GM12878 (cell line): ENCODE results near the gene CYREN. TPM values are rescaled to one million over a fixed set of nuclear protein-coding genes. Genes with fewer than 3 reads are reported as not detected.

Source experiments
- ASH2L ChIP-seq: fragments of 300-600, 200-600 bp; sonication (generic); IDR thresholded peaks from 2 replicates; pipeline ENCODE4 v1.6.1; 2017; ENCODE audit warnings: low read depth, mild to moderate bottlenecking, borderline replicate concordance
- E2F4 ChIP-seq: IDR thresholded peaks from 2 replicates; pipeline ENCODE4 v1.6.1; 2012; ENCODE audit warnings: low read depth, low read length, improper control_type of control experiment
- EED ChIP-seq: sonication (generic); IDR thresholded peaks from 2 replicates; pipeline ENCODE4 v1.6.1; 2016; ENCODE audit warnings: antibody characterized with exemption, low read depth
- FOXM1 ChIP-seq: IDR thresholded peaks from 2 replicates; pipeline ENCODE4 v1.6.1; 2012; ENCODE audit warnings: low read depth, mild to moderate bottlenecking, inconsistent platforms, low read length, moderate library complexity
- GABPA ChIP-seq: IDR thresholded peaks from 2 replicates; pipeline ENCODE4 v1.6.1; 2014; ENCODE audit warnings: antibody characterized with exemption, low read depth, mild to moderate bottlenecking, inconsistent platforms
- HDAC2 ChIP-seq: fragments of 200-600 bp; sonication (generic); IDR thresholded peaks from 2 replicates; pipeline ENCODE4 v1.6.1; 2017
- HDGF ChIP-seq: fragments of 450-650 bp; IDR thresholded peaks from 2 replicates; pipeline ENCODE4 v1.6.1; 2016; ENCODE audit warnings: antibody characterized with exemption
- HSF1 ChIP-seq: fragments of 150-350 bp; IDR thresholded peaks from 2 replicates; pipeline ENCODE4 v1.6.1; 2014; ENCODE audit warnings: mild to moderate bottlenecking, low read depth, low read length
- JUNB ChIP-seq: IDR thresholded peaks from 2 replicates; pipeline ENCODE4 v1.6.1; 2016; ENCODE audit warnings: antibody characterized with exemption, mild to moderate bottlenecking
- JUND ChIP-seq: IDR thresholded peaks from 2 replicates; pipeline ENCODE4 v1.6.1; 2012; ENCODE audit warnings: low read depth, mild to moderate bottlenecking, low read length, improper control_type of control experiment, moderate library complexity
- MTA2 ChIP-seq: fragments of 450-650 bp; IDR thresholded peaks from 2 replicates; pipeline ENCODE4 v1.6.1; 2016; ENCODE audit warnings: low read depth, mild to moderate bottlenecking, moderate library complexity
- MYB ChIP-seq: fragments of 150-350 bp; IDR thresholded peaks from 2 replicates; pipeline ENCODE4 v1.6.1; 2014; ENCODE audit warnings: mild to moderate bottlenecking, low read depth, low read length, borderline replicate concordance
- NFYB ChIP-seq: IDR thresholded peaks from 2 replicates; pipeline ENCODE4 v1.6.1; 2011; ENCODE audit warnings: low read depth, mild to moderate bottlenecking, low read length, improper control_type of control experiment, moderate library complexity; ENCODE audit not compliant: insufficient read depth
- NR2F1 ChIP-seq: fragments of 450-650 bp; conservative IDR thresholded peaks from 2 replicates; pipeline ENCODE4 v1.6.1; 2017; ENCODE audit warnings: mild to moderate bottlenecking
- POLR2AphosphoS2 ChIP-seq: IDR thresholded peaks from 2 replicates; pipeline ENCODE4 v1.6.1; 2011; ENCODE audit warnings: low read depth, mild to moderate bottlenecking, low read length, improper control_type of control experiment, moderate library complexity
- RAD21 ChIP-seq: IDR thresholded peaks from 2 replicates; pipeline ENCODE4 v1.6.1; 2011; ENCODE audit warnings: mild to moderate bottlenecking, low read depth, low read length, moderate library complexity; ENCODE audit not compliant: insufficient read depth
- RBBP5 ChIP-seq: fragments of 200-600 bp; sonication (generic); conservative IDR thresholded peaks from 2 replicates; pipeline ENCODE4 v1.6.1; 2016
- SMAD1 ChIP-seq: fragments of 450-650 bp; IDR thresholded peaks from 2 replicates; pipeline ENCODE4 v1.6.1; 2018; ENCODE audit warnings: mild to moderate bottlenecking, low read depth; ENCODE audit not compliant: partially characterized antibody
- SUZ12 ChIP-seq: fragments of 200-600 bp; sonication (generic); IDR thresholded peaks from one replicate; pipeline ENCODE4 v1.6.1; 2018; ENCODE audit warnings: antibody characterized with exemption, mild to moderate bottlenecking; ENCODE audit not compliant: unreplicated experiment
- TAF1 ChIP-seq: IDR thresholded peaks from 2 replicates; pipeline ENCODE4 v1.6.1; 2011; ENCODE audit warnings: mild to moderate bottlenecking, low read depth, low read length, borderline replicate concordance
- TCF7 ChIP-seq: IDR thresholded peaks from 2 replicates; pipeline ENCODE4 v1.6.1; 2014; ENCODE audit warnings: antibody characterized with exemption, borderline replicate concordance
- YY1 ChIP-seq: IDR thresholded peaks from 2 replicates; pipeline ENCODE4 v1.6.1; 2011; ENCODE audit warnings: low read depth, mild to moderate bottlenecking, low read length
- polyA plus RNA-seq, 11 experiments: library from polyadenylated mRNA; depleted of rRNA in 4 of 11; unstranded in 6 of 11; stranded (reverse) in 5 of 11; fragments of >200 nt; fragmentation: Nextera tagmentation in 4 of 11; fragmentation: Illumina TruSeq in 1 of 11; extraction: Ambion mirVana in 4 of 11; extraction: Trizol in 1 of 11; gene quantifications; 1 replicate in 1 of 11; 2 replicates in 10 of 11; pipeline versions ENCODE4 v1.2.1 to v1.2.3, GENCODE V29; 2011 to 2016; ENCODE audit warnings: inconsistent platforms in 2 of 11, missing spikeins in 2 of 11, low read depth in 1 of 11
- total RNA-seq, 4 experiments: library from RNA; depleted of rRNA in 3 of 4; stranded (reverse); fragments of >200 nt in 3 of 4; fragmentation: Illumina TruSeq in 1 of 4; extraction: Trizol in 1 of 4; gene quantifications; 2 replicates each; pipeline versions ENCODE4 v1.2.1 to v1.2.3, GENCODE V29; 2013 to 2021
- TF ChIP-seq, protein P1 (sequence below): fragments of 450-650 bp; IDR thresholded peaks from 2 replicates; pipeline ENCODE4 v1.6.1; 2016; ENCODE audit warnings: mild to moderate bottlenecking

Gene CYREN
- total and polyA plus RNA-seq, 10 of the 15 experiments (the other 5 are each of a cell fraction or from before 2014, with no cell fraction given) = 8.7 to 64.3 (median 55.7) TPM

DNA sequence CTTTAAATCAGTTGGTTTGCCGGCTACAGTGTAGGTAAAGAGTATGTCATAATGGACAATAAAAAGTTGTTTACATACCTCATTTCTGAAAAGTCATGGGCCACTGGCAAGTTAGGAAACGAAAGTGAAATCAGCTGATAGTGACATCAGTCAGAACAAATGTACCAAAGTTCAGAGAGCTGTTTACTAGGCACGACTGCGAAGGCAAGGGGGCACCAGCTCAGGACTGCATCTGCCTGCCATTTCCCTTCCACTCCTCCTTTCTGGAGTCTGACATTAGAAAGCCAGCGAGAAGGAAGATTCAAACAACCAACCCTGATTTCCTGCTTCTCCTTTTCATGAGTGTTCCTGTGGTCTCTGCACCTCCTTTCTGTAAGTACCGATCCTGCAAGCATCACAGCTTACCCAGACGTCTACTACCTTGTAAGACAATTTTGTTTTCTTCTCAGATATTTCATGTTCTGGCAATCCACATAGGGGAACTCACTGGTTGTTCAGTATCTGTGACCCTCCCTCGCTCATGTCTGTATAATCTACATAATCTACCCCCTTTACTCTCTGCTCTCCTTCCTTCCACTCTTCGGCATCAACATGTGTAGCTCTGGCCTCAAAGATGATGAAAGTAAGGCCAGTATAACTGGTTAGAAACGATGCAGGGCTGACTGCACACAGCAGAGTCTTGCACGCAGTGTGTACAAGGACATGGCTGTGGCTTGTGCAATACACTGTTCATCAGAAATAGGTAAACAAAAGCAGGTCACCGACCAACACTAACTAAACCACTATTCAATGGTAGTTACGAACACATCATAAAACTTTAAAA is 22.4 kb downstream of the CYREN start, which contains the start of gene TMEM140 (continued):
- TF ChIP-seq ASH2L (peak; percentile 66; the same call in 1 of the 2 replicates), JUNB (peak; percentile 74), NR2F1 (peak; percentile 58), SUZ12 (no peak), MYB (no peak), NFYB (no peak), HSF1 (no peak), HDAC2 (no peak), E2F4 (no peak), EED (no peak), GABPA (no peak), RAD21 (0 out of 2 replicates have a peak, but pooled peaks have one; percentile 2), POLR2AphosphoS2 (peak; percentile 69; the same call in 1 of the 2 replicates), JUND (peak; percentile 57; the same call in 1 of the 2 replicates), MTA2 (peak; percentile 57), FOXM1 (0 out of 2 replicates have a peak, but pooled peaks have one; percentile 43), SMAD1 (peak; percentile 57), YY1 (peak; percentile 53), RBBP5 (no peak; the same call in 1 of the 2 replicates), HDGF (0 out of 2 replicates have a peak, but pooled peaks have one; percentile 53), TAF1 (peak; percentile 85), TCF7 (no peak)
- TF ChIP-seq, protein P1, sequence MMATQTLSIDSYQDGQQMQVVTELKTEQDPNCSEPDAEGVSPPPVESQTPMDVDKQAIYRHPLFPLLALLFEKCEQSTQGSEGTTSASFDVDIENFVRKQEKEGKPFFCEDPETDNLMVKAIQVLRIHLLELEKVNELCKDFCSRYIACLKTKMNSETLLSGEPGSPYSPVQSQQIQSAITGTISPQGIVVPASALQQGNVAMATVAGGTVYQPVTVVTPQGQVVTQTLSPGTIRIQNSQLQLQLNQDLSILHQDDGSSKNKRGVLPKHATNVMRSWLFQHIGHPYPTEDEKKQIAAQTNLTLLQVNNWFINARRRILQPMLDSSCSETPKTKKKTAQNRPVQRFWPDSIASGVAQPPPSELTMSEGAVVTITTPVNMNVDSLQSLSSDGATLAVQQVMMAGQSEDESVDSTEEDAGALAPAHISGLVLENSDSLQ = peak; percentile 46; the same call in 1 of the 2 replicates
